LNCAP (cell line): ENCODE data around the gene FPR2.

Source experiments
- CTCF ChIP-seq: fragments of 450-650 bp; IDR thresholded peaks from 2 replicates; pipeline ENCODE4 v1.5.1; 2017; ENCODE audit warnings: mild to moderate bottlenecking

Gene FPR2

GRCh38 chr19:51760697-51761356, at the start of gene FPR2:
Gene FPR2, plus strand, starts transcription at chr19:51761180. Its CDS starts 7,479 bp downstream, at chr19:51768659.
- TF ChIP-seq CTCF, result no peak

GRCh38 chr19:51711702-51712101, 49.3 kb upstream of the FPR2 start:
- no peak for TF ChIP-seq CTCF

GRCh38 chr19:51712461-51713081, 48.4 kb upstream of the FPR2 start:
- peak; percentile 76 for TF ChIP-seq CTCF

- no peak for TF ChIP-seq CTCF
Measured at GRCh38 chr19:51713319-51714285, 47.4 kb upstream of the FPR2 start.

- no peak for TF ChIP-seq CTCF
Measured at GRCh38 chr19:51714848-51715247, 46.1 kb upstream of the FPR2 start.

GRCh38 chr19:51715850-51716249, 45.1 kb upstream of the FPR2 start:
- TF ChIP-seq CTCF, result no peak

GRCh38 chr19:51716925-51717324, 44.1 kb upstream of the FPR2 start:
- no peak for TF ChIP-seq CTCF
